Erythroblast (primary cell): Measurements from ENCODE around the gene FALEC.

ENCODE experiments used
- DNase-seq, 2 experiments: peaks; one replicate each; lab custom pipeline; 2025; lab: John Stamatoyannopoulos, UW
- GATA1 ChIP-seq: IDR thresholded peaks from 2 replicates; pipeline ENCODE4 v1.6.1; 2011; ENCODE audit warnings: low read depth, mild to moderate bottlenecking, control low read depth, low read length, moderate library complexity
- POLR2A ChIP-seq: IDR thresholded peaks from 2 replicates; pipeline ENCODE4 v1.6.1; 2011; ENCODE audit warnings: mild to moderate bottlenecking, low read length

Gene FALEC

GRCh38 chr1:150582371-150582770 is 66.8 kb downstream of the FALEC start:
- TF ChIP-seq GATA1: no peak
- no peak for TF ChIP-seq POLR2A
- DNase-seq: no peak
